Smooth muscle cell (in vitro differentiated cells): ENCODE results near the gene UBE2J2. TPM values are rescaled to one million over a fixed set of nuclear protein-coding genes. Genes with fewer than 3 reads are reported as not detected.
A peak's percentile ranks its signal among the peaks of the same experiment; 100 is the strongest.

Experiments
- DNase-seq: peaks from one replicate; lab custom pipeline; 2025; ENCODE audit not compliant: unreplicated experiment; lab: John Stamatoyannopoulos, UW
- H2AFZ ChIP-seq: fragments of 200-600 bp; sonication (generic); 2 replicates; pipeline ENCODE4 v1.6.0; 2016; ENCODE audit warnings: antibody characterized with exemption, low read depth, mild to moderate bottlenecking
- H3F3A ChIP-seq: fragments of 200-600 bp; sonication (generic); 2 replicates; pipeline ENCODE4 v1.6.0; 2017; ENCODE audit warnings: antibody characterized with exemption, low read depth
- H3K27ac ChIP-seq: fragments of 200-600 bp; sonication (generic); 2 replicates; pipeline ENCODE4 v1.5.1; 2016; ENCODE audit warnings: low read depth, mild to moderate bottlenecking
- H3K27me3 ChIP-seq: fragments of 200-600 bp; sonication (generic); 2 replicates; pipeline ENCODE4 v1.6.1; 2016; ENCODE audit warnings: low read depth, mild to moderate bottlenecking
- H3K36me3 ChIP-seq: fragments of 200-600 bp; sonication (generic); 2 replicates; pipeline ENCODE4 v1.5.1; 2016; ENCODE audit warnings: low read depth
- H3K4me1 ChIP-seq: fragments of 200-600 bp; sonication (generic); 2 replicates; pipeline ENCODE4 v1.5.1; 2016; ENCODE audit warnings: low read depth
- H3K4me2 ChIP-seq: fragments of 200-600 bp; sonication (generic); 2 replicates; pipeline ENCODE4 v1.6.0; 2016; ENCODE audit warnings: mild to moderate bottlenecking
- H3K4me3 ChIP-seq: fragments of 200-600 bp; sonication (generic); 2 replicates; pipeline ENCODE4 v1.5.1; 2016; ENCODE audit warnings: mild to moderate bottlenecking
- H3K79me2 ChIP-seq: fragments of 200-600 bp; sonication (generic); 2 replicates; pipeline ENCODE4 v1.6.0; 2016; ENCODE audit warnings: low read depth, mild to moderate bottlenecking
- H3K9ac ChIP-seq: fragments of 200-600 bp; sonication (generic); 2 replicates; pipeline ENCODE4 v1.6.0; 2016; ENCODE audit warnings: low read depth
- H3K9me3 ChIP-seq: fragments of 200-600 bp; sonication (generic); replicated peaks from 2 replicates; pipeline ENCODE4 v1.5.1; 2016; ENCODE audit warnings: low read depth
- H4K20me1 ChIP-seq: fragments of 200-600 bp; sonication (generic); 2 replicates; pipeline ENCODE4 v1.6.0; 2016; ENCODE audit warnings: low read depth
- WGBS: methylation state at CpG from one replicate; pipeline ENCODE4 v1.1.7; 2016; ENCODE audit warnings: low lambda C conversion rate; 5-methylcytosine and 5-hydroxymethylcytosine counted together
- polyA plus RNA-seq: library from polyadenylated mRNA; unstranded; fragments of >200 nt; fragmentation: Nextera tagmentation; extraction: Ambion mirVana; gene quantifications from 2 replicates; pipeline ENCODE4 v1.2.1, GENCODE V29; 2016
- total RNA-seq: library from RNA; depleted of rRNA; stranded (reverse); fragments of >200 nt; gene quantifications from 2 replicates; pipeline ENCODE4 v1.2.3, GENCODE V29; 2014
- TF ChIP-seq, protein P1 (sequence below): fragments of 200-600 bp; sonication (generic); IDR thresholded peaks from 2 replicates; pipeline ENCODE4 v1.5.1; 2017; ENCODE audit warnings: borderline replicate concordance, mild to moderate bottlenecking, antibody characterized with exemption; ENCODE audit not compliant: insufficient read depth, poor library complexity, severe bottlenecking

Gene UBE2J2
- total and polyA plus RNA-seq, 2 experiments from 2014 or later = 30.2 to 72.9 TPM

DNA sequence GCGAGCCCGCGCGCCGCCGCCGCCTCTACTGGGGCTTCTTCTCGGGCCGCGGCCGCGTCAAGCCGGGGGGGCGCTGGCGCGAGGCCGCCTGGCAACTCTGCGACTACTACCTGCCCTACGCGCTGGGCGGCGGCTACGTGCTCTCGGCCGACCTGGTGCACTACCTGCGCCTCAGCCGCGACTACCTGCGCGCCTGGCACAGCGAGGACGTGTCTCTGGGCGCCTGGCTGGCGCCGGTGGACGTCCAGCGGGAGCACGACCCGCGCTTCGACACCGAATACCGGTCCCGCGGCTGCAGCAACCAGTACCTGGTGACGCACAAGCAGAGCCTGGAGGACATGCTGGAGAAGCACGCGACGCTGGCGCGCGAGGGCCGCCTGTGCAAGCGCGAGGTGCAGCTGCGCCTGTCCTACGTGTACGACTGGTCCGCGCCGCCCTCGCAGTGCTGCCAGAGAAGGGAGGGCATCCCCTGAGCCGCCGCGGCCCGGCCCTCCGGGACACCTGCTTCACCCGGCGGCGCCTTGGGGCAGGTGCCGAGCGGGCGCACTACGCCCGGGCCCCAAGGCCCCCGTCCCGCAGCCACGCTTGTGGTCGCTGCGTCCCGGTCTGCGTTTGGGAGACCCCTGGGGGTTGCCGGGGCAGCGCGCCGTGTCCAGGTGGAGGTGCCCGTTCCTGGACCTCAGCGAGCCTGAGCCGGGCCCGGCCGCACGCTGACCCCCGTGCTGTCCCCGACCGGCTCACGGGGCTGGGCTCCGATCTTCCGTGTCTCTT is 40.7 kb downstream of the UBE2J2 start:
- 96% methylated on average over 94 of the region's 98 CpGs for WGBS
- H2AFZ ChIP-seq = no peak overlapping the region
- peak overlapping the region; percentile 54 for H3K4me2 ChIP-seq
- TF ChIP-seq, protein P1, sequence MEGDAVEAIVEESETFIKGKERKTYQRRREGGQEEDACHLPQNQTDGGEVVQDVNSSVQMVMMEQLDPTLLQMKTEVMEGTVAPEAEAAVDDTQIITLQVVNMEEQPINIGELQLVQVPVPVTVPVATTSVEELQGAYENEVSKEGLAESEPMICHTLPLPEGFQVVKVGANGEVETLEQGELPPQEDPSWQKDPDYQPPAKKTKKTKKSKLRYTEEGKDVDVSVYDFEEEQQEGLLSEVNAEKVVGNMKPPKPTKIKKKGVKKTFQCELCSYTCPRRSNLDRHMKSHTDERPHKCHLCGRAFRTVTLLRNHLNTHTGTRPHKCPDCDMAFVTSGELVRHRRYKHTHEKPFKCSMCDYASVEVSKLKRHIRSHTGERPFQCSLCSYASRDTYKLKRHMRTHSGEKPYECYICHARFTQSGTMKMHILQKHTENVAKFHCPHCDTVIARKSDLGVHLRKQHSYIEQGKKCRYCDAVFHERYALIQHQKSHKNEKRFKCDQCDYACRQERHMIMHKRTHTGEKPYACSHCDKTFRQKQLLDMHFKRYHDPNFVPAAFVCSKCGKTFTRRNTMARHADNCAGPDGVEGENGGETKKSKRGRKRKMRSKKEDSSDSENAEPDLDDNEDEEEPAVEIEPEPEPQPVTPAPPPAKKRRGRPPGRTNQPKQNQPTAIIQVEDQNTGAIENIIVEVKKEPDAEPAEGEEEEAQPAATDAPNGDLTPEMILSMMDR = no peak
- H3K36me3 ChIP-seq = no peaks in the 10 kb centered on the region
- no peaks in the 10 kb centered on the region for H3K9me3 ChIP-seq
- H3K27ac ChIP-seq = no peak overlapping the region
- peaks cover 44% of the 10 kb centered on the region for H3K79me2 ChIP-seq
- peaks cover 26% of the 10 kb centered on the region for H4K20me1 ChIP-seq
- no peaks in the 10 kb centered on the region for H3F3A ChIP-seq
- H3K27me3 ChIP-seq = no peaks in the 10 kb centered on the region
- DNase-seq = no peak
- H3K4me3 ChIP-seq = no peak overlapping the region
- peaks cover 7% of the 10 kb centered on the region for H3K4me1 ChIP-seq
- no peak overlapping the region for H3K9ac ChIP-seq

DNA sequence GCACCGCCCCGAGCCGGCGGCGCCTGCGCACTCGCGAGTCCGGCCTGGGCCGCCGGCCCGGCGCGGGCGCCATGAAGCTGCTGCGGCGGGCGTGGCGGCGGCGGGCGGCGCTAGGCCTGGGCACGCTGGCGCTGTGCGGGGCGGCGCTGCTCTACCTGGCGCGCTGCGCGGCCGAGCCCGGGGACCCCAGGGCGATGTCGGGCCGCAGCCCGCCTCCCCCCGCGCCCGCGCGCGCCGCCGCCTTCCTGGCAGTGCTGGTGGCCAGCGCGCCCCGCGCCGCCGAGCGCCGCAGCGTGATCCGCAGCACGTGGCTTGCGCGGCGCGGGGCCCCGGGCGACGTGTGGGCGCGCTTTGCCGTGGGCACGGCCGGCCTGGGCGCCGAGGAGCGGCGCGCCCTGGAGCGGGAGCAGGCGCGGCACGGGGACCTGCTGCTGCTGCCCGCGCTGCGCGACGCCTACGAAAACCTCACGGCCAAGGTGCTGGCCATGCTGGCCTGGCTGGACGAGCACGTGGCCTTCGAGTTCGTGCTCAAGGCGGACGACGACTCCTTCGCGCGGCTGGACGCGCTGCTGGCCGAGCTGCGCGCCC is 41.4 kb downstream of the UBE2J2 start, which contains the start of gene B3GALT6:
B3GALT6 (plus strand) TSS at position 30 of the 588 bp plus-strand sequence; CDS start at position 72, 42 bp downstream.
- WGBS = 26% methylated on average over 79 of the region's 100 CpGs
- Histone ChIP-seq H3K27me3 (no peaks in the 10 kb centered on the region), H3K9ac (peak within 1 kb of the TSS; percentile 95), H3K4me2 (peak within 1 kb of the TSS; percentile 87), H3F3A (no peaks in the 10 kb centered on the region), H3K27ac (peak within 1 kb of the TSS; percentile 80), H4K20me1 (peaks cover 31% of the 10 kb centered on the region), H3K9me3 (no peaks in the 10 kb centered on the region), H3K4me3 (peak within 1 kb of the TSS; percentile 99), H3K36me3 (no peaks in the 10 kb centered on the region), H3K79me2 (peaks cover 51% of the 10 kb centered on the region), H3K4me1 (peaks cover 7% of the 10 kb centered on the region), H2AFZ (peak within 1 kb of the TSS; percentile 51)
- no peak for DNase-seq
- TF ChIP-seq, protein P1 = no peak

DNA sequence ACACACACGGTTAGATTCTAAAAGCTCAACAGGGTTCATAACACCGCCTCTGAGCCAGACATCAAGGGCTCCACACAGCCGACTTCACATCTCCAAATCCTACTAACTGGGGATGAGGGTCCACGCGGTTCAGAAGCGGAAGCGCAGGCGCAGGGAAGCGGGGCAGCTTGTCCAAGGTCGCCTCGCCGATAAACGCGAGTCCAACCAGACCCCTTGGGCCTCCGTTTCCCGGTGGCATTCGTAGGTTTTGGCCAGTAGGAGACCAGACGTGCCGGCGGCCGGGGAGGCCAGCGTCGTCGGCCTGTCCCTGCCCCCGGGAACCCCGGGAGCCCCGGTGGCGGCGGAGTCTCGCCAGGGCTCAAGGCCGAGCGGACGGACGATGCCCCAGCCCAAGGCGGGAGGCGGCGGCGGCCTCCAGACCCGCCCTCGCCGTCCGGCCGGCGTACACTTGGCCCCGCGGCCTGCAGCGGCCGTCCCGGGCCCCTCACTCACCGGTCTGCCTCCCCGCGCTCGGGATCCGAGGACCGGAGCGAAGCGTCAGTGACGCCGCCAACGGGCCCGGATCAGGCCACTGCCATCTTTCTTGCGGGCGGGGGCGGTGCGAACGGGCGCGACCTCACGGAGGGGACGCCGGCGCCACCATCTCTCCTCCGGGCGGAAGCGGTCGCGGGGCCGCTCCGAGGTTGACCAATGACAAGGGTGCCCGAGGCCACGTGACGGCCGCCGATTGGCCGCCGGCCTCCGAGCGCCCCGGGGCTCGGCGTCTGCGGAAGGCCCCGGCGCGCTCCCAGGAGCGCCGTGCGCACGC is 42.0 kb downstream of the UBE2J2 start, which contains the start of gene SDF4:
SDF4 (minus strand) TSS at position 602 of the 808 bp plus-strand sequence. CDS start 3,229 bp downstream, outside the sequence.
- DNase-seq = peak; percentile 79

More for the DNA sequence above, 42.0 kb downstream of the UBE2J2 start, which contains the start of gene SDF4:
- Histone ChIP-seq H3K9me3 (no peaks in the 10 kb centered on the region), H3K27ac (peak within 1 kb of the TSS; percentile 80), H3K4me3 (peak within 1 kb of the TSS; percentile 99), H4K20me1 (peaks cover 37% of the 10 kb centered on the region), H3F3A (no peaks in the 10 kb centered on the region), H3K4me2 (peak within 1 kb of the TSS; percentile 87), H3K9ac (peak within 1 kb of the TSS; percentile 95), H3K36me3 (no peaks in the 10 kb centered on the region), H3K27me3 (no peaks in the 10 kb centered on the region), H3K79me2 (peaks cover 56% of the 10 kb centered on the region), H2AFZ (peak within 1 kb of the TSS; percentile 51), H3K4me1 (peaks cover 7% of the 10 kb centered on the region)
- WGBS = under 1% methylated on average over 87 of the region's 99 CpGs
- TF ChIP-seq, protein P1 = no peak
